Inflammatory macrophage (primary cell): ENCODE results near the gene NPC1L1.
"Not testable (repeated sequence)": the region's sequence is repeated elsewhere in the genome, so short reads cannot be mapped to it uniquely, and the experiment has no call there.

ENCODE experiments used
- DNase-seq, 2 donors: peaks; one replicate each; pipeline ENCODE4 v3.0.0-alpha.2; 2020 to 2022

Gene NPC1L1

DNA sequence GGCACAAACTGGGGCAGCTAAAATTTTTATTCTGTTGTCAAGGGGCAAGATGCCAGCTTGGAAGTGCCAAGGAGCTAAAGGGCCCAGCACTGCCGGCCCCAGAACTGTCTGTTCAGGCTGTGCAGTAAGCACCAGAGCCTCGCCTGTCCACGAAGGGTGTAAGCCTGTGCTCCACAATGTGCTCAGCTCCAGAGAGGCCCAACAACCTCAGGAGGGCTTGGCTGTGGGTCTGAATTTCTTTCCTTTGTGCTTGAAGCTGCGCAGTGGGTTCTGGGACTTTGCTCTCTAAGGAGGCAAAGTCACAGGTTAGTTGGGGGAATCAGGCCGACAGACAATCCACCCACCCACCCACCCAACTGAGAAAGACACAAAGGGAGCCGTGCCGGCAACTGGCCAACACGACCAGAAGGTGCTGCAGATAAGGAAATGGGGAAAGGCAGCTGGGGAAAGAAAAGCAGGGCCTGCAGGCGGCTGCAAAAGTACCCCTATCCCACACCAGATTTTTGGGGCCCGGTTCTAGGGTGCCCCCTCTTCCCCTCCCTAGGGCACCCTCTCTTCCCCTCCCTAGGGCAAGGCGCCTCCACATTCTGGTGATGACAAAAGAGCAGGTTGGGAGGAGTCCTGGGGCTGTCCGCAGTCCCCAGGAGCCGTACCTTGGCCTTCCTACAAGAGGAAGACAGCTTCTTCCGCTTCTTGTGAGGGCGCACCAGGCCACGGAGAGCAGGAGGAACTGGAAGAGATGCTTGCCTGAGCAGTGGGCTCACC lies 24.8 kb upstream of the NPC1L1 start:
- DNase-seq, result peak in 1 of 2 donors; percentile 6

DNA sequence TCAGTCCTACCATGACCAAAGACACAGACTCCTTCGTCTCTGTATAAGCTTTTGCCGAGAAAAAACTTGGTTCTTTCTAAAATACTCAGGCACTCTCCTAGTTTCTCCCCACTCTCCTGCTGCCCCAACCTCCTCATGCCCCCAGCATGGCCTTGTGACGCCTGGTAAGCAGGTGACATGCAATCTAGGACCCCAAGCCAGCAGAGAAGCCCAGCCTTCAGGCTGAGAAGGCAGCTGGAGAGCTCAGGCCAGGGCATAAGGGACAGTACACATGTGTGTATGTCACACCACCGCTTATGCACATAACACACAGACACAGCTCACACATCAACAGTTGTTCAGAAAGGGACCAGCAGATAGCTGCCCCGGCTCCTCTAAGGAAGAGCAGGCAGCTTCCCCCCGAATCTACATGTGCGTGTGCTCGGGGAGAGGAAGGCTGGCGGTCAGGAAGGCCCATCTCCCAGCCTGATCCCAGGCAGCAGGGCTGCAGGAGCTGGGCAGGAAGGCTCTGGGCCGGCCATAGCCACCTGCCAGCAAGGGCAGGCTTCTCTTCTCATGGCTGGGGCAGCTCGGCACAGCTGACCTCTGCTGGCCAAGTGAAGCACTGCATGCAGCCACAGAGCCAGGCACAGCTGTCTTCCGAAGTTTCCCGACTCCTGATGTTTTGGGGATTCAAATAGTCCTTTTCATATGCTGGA lies 24.1 kb upstream of the NPC1L1 start:
- DNase-seq, result peak; percentile 57 to 64

DNA sequence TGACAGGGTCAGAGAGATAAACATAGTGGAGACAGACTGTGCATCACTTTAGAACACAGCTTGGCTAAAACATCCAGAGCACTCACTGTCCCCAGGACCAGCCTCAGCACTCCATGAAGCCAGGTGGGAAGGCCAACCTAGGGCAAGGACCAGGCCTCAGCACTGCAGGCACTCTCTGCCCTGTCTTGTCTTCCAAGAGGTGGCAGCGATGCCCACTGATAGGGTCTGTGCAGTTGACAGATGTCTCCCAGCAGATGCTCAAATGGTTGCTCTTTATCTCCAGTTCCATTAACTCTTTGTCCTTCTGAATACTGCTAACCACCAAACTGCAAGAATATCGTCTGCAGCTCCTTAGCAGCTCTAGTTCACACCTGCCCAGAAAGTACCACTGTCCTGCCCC lies 23.5 kb upstream of the NPC1L1 start:
- DNase-seq, result no peak

DNA sequence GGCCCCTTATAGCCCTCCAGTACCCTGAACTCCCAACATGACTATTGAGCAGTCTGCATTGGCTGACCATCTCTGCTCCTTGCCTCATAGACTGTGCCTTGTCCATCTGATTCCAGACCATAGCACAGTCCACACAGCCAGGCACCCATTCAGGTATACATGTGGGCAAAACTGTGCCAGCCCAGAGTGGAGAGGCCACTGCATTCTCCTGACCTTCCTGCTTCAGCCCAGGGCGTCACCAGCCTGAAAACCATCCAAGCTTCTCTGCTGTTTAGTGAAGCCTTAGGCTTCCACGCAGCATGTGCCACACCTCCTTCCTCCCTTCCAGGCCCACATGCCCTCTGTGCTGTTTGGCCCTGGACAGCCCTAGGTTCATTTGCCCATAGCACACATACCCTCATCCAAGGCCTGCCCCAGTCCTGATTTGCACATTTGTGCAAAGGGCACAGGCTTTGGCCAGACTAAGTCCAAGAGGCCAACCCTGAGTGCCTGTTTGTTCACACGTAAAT lies 22.1 kb upstream of the NPC1L1 start:
- DNase-seq, result no peak

DNA sequence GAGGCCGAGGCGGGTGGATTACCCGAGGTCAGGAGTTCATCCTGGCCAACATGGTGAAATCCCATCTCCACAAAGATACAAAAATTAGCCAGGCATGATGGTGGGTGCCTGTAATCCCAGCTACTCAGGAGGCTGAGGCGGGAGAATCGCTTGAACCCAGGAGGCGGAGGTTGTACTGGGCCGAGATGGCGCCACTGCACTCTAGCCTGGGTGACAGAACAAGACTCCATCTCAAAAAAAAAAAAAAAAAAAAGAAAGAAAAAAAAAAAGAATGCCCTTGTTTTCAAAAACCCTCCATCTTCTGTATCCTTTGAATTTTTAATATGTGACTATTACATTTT lies 21.5 kb upstream of the NPC1L1 start:
- not testable (repeated sequence) for DNase-seq

DNA sequence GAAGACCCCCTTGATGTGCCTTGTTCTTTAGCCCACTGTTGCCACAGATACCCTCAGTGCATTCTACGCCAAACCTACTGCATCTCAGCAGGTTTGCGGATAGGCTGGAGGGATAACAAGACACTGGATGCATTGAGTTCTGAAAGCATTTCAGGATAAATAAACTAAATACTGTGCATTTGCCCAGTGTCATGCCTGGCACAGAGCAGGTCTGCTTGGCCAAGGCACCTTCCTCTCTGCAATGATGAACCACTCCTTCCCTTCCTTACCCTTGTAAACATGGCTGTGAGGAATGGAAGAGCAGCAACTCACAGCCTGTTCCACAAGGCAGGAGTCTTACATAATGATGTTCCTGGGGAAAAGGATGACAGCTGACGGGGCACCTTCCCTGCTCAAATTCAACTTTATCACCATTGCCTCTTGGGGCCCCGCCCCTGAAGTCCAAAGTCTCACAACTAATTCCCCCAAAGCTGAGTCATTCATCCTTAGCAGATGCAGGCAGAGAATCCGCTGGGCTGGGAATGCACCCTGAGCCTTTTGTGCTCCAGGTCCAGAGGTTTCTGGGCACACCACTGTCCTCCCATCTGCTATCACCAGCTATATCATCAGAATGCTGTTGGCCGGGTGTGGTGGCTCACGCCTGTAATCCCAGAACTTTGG lies 21.0 kb upstream of the NPC1L1 start:
- DNase-seq, result no peak

DNA sequence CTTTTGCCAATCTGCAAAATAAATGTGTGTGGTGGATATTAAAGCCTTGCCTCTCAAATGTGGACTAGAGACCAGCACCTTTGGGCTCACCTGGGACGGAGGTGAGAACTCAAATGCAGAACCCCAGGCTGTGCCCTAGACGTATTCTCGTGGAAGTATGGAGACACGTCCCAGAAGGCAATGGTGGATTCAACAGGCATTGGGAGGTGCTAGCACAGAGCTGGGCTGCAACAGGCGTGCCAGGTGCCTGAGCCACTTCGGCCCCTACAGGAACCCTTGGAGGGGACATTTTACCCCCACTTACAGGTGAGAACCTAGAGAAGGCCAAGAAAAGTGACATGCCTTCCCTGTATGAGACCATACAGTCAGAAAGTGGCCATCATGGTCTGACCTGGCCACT lies 20.4 kb upstream of the NPC1L1 start:
- DNase-seq, result no peak

DNA sequence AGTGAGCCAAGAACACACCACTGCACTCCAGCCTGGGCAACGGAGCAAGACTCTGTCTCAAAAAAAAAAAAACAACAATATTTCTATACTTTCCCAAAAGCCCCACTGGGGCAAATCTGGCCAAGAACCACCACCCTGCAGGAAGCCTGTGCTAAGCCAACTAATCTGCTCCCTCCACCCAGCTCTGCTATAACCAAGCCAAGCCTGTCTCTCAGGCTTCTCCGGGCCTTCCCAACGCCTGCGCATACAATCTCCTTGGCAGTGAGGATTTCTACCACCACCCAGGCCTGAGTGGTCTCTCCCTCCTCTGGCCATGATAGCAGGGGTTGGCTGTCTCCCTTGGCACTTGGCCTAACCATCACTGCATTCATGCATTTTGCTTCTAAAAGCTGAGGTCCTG lies 18.4 kb upstream of the NPC1L1 start:
- DNase-seq, result no peak

DNA sequence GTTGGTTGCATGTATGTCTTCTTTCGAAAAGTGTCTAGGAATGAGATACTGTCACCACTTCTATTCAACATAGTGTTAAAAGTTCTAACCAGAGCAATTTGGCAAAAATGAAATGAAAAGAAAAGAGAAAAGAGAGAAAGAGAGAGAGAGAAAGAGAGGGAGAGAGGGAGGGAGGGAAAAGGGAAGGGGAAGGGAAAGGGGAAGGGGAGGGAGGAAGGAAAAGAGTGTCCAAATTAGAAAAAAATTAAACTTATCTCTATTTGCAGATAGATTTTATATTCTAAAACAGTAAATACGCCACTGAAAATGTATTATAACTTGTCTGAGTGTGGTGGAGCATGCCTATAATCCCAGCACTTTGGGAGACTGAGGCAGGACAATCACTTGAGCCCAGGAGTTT lies 16.4 kb upstream of the NPC1L1 start:
- DNase-seq, result no peak

DNA sequence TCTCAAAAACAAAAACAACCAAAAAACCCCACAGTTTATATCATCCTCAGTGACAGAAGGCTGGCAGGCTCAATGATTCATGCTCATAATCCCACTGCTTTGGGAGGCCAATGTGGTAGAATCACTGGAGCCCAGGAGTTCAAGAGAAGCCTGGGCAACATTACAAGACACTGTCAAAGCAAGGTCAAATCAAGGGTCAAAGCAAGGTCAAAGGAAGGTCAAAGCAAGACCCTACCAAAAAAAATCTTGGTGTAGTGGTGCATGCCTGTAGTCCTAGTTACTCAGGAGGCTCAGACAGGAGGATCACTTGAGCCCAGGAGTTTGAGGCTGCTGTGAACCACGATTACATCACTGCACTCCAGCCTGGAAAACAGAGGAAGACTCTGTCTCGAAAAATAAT lies 14.2 kb upstream of the NPC1L1 start:
- DNase-seq, result no peak

DNA sequence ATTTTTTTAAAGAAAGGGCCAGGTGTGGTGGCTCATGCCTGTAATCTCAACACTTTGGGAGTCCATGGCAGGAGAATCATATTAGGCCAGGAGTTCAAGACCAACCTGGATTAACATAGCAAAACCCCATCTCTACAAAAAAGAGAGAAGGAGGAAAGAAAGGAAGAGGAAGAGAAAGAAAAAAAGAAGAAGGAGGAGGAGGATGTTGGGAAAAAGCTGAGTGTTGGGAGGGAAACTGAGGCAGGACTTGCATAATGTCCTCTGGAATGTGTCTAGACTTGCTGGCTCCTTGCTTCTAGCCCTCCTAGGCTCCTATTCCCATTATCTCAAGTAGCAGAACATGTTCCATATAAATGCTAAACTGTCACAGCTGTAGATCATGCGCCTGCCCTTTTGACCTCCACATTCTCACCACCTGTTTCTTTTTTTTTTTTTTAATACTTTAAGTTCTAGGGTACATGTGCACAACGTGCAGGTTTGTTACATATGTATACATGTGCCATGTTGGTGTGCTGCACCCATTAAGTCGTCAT lies 11.4 kb upstream of the NPC1L1 start:
- DNase-seq, result not testable (repeated sequence)

DNA sequence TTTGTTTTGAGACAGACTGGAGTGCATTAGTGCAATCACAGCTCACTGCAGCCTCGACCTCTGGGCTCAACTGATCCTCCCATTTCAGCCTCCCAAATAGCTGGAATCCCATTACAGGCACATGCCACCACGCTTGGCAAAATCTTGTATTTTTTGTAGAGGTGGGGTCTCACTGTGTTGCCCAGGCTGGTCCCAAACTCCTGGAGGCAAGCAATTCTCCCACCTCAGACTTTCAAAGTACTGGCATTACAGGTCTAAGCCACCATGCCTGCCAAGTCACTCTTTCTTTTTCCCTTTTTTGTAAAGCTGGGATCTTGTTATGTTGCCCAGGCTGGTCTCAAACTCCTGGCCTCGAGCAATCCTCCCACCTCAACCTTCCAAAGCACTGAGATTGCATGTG lies 8.3 kb upstream of the NPC1L1 start:
- DNase-seq, result no peak

DNA sequence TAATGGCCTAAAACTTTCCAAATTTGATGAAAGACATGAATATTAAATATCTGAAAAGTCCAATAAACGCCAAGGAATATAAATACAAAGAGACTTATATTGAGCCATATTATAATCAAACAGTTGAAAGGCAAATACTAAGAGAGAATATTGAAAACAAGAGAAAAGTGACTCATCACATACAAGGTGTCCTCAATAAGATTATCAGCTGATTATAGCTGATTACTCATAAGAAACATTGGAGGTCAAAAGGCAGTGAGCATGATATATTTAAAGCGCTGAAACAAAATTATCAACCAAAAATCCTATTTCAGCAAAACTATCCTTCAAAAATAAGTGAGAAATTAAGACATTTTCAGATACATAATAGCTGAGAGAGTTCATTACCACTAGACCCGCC lies 7.8 kb upstream of the NPC1L1 start:
- no peak for DNase-seq

DNA sequence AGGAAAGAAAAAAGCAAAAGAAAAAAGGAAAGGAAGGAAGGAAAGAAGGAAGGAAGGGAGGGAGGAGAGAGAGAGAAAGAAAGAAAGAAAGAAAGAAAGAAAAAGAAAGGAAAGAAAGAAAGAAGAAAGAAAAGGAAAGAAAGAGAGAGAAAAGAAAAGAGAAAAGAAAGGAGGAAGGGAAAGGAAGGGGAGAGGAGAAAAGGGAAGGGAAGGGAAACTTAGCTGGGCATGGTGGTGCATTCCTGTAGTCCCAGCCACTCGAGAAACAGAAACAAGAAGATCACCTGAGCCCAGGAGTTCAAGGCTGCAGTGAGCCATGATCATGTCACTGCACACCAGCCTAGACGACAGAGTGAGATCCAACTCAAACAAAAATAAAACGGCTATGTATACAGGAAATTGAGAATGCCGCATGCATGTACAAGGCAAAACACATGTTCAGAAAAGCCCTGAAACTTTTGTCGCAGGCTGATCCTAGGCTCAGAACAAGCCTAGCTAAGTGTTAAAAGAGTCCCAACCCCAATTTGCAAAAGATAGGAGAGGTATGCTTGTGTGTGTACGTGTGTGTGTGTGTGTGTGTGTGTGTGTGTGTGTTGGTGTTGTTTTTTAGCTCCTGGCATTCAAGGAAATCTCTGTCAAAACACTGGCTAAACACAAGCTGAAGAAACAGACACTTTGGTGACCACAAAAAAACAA lies 6.6 kb upstream of the NPC1L1 start:
- DNase-seq, result no peak

DNA sequence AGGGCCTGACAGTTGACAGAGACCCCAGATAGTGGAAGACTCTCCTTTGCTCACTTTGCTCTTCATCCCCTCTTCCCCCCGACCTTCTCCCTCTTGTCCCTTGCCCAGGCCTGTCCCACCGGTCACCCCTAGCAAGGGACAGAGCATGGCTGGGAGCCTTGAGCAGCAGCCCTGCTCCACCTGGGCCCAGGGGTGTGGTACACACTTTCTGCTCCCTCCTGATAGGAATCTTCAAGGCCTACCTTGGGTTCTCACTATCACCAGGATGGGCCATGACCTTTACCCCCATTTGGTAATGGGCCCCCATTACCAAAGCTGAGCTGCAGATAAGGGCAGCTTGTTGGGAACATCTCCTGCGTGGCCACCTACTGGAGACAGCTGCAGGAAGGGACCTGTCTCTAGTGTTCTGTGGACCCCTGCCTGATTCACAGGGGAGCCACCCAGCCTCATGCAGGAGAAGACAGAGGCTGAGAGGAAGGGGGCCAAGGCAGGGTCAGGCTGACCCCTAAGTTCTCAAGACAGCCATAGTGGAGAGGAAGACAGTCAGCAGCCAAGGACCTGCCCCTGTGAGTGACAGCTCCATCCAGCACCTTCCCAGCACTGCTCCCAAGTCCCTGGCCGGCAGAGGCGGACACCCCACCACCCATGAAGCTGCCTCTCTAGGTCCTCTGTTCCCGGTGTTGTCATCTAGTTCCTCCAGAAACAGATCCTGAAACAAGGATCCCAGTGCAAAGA lies 913 bp upstream of the NPC1L1 start:
- no peak for DNase-seq

DNA sequence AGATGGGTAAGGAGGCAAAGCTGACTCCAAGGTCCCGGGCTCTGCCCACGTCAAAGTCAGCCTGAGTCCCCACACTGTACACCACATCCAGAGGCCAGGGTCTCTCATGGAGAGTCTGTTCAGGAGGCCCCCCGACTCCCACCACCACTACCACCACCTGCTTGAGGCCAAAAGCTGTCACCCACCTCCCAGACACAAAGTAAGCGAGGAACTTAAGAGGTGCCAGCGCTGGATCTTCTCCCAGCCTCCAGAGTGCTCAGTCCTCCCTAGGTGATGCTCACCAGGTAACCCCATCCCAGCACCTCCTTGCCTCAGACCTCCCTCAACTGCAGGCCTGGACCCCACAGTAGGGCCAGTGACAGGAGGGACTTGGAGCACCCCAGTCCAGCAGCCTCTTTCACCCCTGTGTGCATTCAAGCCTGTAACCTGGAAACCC lies 520 bp downstream of the NPC1L1 start:
- DNase-seq, result no peak

DNA sequence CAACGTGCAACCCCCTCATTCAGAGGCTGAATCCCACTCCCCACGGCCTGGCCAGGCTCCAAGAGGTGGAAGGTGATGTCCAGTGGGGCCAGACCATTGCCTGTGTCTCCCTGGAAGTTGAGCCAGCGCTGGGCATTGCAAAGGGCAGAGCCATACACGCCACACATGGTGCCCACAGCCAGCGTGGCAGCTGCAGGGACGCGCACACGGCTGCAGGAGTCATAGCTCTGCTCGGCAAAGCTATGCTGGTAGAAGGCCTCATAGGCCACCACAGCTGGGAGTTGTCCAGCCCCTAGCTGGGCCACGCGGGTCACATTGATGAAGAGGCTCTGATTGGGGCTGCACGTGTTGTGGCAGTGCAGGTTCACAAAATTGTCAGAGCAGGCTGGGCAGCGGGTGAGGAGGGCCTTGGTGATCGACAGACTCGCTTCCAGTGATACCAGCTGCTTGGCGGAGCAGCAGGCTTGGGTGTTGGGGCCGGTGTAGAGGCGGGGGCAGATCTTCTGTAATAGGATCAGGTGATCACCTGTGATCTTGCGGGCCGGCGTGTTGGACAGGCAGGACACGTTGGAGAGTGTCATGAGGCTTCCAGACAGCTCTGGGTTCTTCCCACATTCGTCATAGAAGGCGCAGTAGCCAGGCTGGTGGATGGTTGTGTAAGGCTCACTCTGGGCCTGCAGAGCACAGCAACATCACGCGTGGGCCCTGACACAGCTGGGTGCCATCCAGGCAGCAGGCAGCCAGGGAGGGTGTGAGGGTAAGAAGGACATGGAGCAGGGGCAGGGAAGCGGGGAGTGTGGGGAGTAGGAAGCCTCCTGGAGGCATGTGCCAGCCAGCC lies 1.2 kb downstream of the NPC1L1 start:
- no peak for DNase-seq

DNA sequence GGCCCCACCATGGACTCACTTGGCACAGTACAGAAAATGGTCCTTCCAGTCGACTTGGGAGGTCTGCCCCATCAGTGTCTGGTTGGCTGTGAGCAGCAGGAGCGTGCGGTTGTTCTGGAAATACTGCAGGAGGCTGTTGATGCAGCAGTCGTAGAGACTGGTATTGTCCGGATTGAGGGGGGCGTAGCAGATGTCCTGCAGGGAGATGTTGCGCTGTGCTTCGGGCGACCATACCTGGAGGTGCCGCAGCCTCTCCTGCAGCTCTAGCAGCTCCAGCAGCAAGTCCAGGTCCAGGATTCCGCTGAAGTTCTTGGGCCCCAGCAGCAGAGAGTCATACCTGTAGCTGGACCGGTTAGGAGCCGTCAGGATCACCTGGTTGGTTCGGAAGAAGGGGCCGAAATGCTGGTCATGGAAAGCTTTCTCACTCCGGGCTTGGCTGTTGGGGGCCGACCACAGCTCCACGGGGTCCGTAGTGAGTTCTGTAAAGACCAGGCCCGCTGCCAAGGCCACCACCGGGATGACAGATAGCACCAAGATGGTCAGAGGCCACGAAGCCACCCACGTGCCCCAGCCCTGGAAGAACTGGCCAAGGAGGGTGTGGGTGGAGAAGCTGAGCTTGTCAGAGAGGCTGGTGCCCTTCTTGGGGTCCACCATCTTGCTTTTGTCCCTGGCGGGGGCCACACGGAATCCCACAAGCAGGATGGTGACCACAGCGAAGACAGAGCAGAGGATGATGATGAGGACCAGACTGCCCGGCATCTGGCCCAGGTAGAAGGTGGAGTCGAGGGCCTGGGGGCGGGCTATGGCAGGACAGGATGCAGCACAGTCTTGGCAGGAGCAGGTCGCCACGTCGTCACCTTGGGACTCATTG lies 2.1 kb downstream of the NPC1L1 start:
- DNase-seq, result no peak

DNA sequence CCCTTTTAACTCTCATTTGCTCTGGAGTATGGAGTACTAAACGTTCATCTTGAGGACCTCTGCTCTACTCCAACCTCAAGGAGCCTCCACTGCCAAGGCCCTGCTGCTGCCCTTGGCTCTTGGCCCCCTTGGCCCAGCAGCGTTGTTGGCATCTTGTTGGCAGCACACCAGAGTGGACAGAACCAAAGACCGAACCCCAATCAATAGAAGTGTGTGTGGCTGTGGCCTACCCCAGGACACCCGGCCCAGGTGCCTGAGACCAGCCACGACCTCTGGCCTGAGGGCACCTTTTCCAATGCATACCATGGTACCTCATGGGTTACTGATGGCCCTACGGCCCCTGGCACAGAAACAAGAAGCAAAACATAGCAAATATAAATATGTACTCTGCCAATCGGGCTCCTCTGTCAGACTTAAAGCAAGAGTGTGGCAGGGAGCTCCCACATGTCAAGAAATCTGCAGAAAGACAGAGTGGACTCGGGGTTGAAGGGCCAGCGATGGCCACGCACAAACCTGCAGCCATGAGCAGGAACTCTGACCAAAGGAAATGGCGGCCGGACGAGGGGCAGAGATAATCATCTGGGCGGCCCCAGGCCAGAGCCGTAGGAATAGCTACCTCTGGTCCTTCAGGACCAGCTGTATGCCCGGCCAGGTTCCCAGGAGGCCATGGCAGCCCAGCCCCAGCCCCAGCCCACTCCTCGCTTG lies 2.9 kb downstream of the NPC1L1 start:
- no peak for DNase-seq
